DMS53 treated with DMSO at 0.1 percent for 48 hours (cell line): ENCODE measurements around the gene USP35.

ENCODE experiments used
- DNase-seq: peaks from one replicate; lab custom pipeline; 2025; ENCODE audit not compliant: unreplicated experiment; lab: John Stamatoyannopoulos, UW

The USP35 gene

DNA sequence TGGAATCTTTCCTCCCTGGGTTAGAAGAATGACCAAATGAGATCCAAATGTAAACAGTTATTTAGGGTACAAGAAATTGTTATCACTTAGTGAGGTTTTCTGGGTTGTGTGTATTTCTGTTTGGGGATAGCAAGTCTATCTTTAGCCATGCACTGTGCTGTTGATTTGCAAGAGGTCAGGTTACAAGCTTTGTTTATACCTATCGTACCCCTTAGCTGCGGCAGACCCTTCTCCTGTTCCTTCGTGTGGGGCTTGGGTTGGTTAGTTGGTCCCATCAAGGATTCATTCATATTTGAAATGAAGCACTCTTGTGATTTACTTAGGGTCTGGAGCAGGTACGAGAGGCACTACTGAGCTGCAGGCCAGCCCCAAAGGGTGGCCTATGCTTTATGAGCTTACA, 72.6 kb downstream of the USP35 start:
- DNase-seq, result no peak

DNA sequence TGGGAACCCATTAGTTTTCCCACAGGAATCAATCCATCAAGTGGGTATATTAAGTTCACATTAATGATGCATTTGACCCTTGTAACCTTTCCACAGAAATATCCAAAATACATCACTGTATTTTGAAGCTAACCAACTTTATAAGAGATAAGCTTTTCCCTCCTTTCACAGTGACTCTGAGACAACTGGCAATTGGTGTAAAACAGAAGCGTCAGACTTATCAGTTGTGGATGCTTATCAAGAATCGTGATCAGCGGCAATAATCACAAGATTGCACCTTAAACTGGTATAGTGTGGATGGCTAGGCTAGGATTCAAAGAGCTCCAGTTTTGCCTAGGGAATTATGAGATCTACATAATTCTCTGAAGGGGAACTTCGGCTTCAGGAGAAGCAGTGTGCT, 73.1 kb downstream of the USP35 start:
- no peak for DNase-seq

DNA sequence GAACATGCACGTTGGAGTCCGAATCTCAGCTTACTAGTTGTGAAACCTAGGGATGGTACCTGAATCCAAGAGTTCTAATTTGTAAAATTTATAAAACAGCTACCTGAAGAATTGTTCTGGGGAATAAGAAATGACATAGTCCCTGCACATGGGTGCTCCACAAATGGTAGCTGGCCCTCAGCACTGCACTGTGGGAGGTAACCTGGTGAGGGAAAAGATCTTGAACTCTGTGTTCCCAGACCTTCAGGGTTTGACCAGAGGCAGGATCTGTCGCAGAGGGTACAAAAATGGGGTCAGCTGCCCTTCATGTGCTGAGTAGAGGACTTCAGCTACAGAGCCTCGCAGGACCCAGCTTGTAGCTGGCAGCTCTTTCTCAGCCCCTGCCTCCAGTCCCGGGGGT, 73.5 kb downstream of the USP35 start:
- DNase-seq, result no peak

DNA sequence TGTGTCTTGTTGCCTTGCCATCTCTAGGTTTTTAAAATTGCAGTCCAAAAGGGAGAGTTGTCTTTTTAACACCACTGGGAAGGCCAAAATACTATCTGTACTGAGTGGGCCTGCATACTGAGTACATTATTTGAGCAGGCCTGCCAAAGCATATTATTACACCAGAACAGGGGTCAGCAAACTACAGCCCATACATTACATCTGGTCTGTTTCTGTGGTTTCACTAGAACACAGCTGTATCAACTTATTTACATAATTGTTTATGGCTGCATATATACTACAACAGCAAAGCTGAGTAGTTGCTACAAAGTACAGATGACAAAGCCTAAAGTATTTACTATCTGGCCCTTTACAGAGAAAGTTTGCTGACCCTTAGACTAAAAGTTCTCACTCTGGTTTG, 74.0 kb downstream of the USP35 start:
- no peak for DNase-seq
